ENCODE measurements around the gene KDM4D. TPM values are rescaled to one million over a fixed set of nuclear protein-coding genes. Genes with fewer than 3 reads are reported as not detected.
"Not testable (repeated sequence)": the region's sequence is repeated elsewhere in the genome, so short reads cannot be mapped to it uniquely, and the experiment has no call there.

KDM4D gene
- total RNA-seq, 6 experiments from 2014 or later: 0.33 to 1.1 (median 0.64) TPM

DNA sequence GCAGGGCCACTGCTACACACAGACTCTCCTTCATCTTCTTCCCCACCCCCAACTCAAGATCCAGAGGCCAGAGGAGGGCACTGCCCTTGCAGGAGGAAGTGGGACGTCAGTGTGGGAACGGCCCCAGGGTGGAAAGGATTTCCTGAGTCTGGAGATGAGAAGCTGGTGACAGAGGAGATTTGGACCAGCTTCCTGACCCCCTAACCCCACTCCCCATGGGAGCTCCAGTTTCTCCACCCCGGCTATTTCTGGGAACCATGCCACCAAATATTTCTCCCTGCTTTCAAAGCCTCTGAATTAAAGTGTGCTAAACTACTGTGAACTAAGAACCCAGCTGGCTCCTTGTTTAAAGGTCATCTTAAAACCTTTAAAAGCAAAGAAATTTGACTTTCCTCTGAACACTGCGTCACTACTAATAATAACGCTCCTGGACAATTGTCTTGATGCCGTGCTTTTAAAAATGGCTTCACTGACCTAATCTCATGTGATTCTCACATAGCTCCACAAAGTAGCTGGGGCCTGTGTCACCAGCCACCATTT lies 46.7 kb upstream of the KDM4D start:
- Mint-ChIP-seq H3K36me3 (ENCODE audit: low read depth) (0 out of 2 replicates have a peak, but pooled peaks cover 5% of the 10 kb centered on the region), H3K27me3 (ENCODE audit: insufficient read depth) (peaks cover 1% of the 10 kb centered on the region; the same call in 1 of the 2 replicates), H3K4me1 (ENCODE audit: low read depth) (peaks cover 70% of the 10 kb centered on the region), H3K4me3 (peak overlapping the region; percentile 51), H3K9me3 (no peaks in the 10 kb centered on the region), H3K27ac (peak overlapping the region; percentile 93)
- DNase-seq: peak; percentile 89
- no peak; the same call in 1 of the 2 replicates for TF ChIP-seq CTCF (IDR thresholded peaks at IDR 0.05)

DNA sequence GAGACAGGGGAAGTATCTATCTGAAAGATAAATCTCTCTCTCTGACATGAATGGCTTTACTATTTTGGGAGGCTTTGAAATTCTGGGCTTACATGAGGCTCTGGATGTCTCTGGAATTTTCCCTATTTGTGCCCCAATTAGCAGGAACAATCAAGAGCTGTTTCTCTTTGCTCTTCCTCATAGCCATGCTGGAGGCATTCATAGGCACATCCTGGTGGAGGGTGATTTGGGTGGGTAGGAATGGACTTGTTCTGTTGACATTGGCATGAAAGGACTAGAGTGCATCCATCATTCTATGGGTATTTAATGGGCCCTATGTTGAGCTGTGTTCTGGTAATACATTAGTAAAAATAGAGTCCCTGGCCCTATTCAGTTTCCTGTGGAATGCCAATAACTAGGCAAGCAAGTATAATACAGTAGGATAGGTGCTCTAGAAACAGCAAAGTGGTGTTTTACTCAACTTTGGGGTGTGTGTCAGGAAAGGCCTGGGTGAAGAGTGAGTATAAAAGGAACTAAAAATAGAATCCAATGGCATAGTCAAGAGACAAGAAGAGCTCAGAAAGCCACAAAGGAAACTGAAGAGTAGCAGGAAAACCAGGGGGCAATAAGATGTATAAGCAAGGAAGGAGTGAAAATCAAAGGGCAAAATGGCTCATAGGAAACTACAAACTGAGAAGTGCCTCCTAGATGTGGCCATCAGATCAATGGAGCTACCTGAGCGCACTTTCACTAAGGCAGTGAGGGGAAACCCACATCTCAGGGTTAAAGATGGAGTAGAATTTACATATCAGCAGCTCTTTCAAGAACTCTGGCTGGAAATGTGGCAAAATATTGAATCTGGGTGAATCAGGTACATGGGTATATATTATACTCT lies 45.2 kb upstream of the KDM4D start:
- Mint-ChIP-seq H3K27me3 (ENCODE audit: insufficient read depth) (peaks cover 1% of the 10 kb centered on the region; the same call in 1 of the 2 replicates), H3K9me3 (no peaks in the 10 kb centered on the region), H3K36me3 (ENCODE audit: low read depth) (0 out of 2 replicates have a peak, but pooled peaks cover 5% of the 10 kb centered on the region), H3K4me3 (peak overlapping the region; percentile 2; the same call in 1 of the 2 replicates), H3K4me1 (ENCODE audit: low read depth) (peaks cover 85% of the 10 kb centered on the region), H3K27ac (peak overlapping the region; percentile 93)
- no peak for DNase-seq
- TF ChIP-seq CTCF (IDR thresholded peaks at IDR 0.05): no peak

GRCh38 chr11:94932072-94932471 lies 41.4 kb upstream of the KDM4D start:
- not testable (repeated sequence) for H3K4me3 Mint-ChIP-seq; DNase-seq; H3K9me3 Mint-ChIP-seq; H3K27me3 Mint-ChIP-seq (ENCODE audit: insufficient read depth); H3K36me3 Mint-ChIP-seq (ENCODE audit: low read depth)
- peak overlapping the region; percentile 98 for H3K27ac Mint-ChIP-seq
- peaks cover 87% of the 10 kb centered on the region for H3K4me1 Mint-ChIP-seq (ENCODE audit: low read depth)

GRCh38 chr11:94932503-94932902 lies 41.0 kb upstream of the KDM4D start:
- H3K4me3 Mint-ChIP-seq: 0 out of 2 replicates have a peak overlapping the region, but pooled peaks have one; percentile 12
- DNase-seq: no peak
- H3K4me1 Mint-ChIP-seq (ENCODE audit: low read depth): peaks cover 87% of the 10 kb centered on the region
- no peak for TF ChIP-seq CTCF (IDR thresholded peaks at IDR 0.05)
- H3K9me3 Mint-ChIP-seq: no peaks in the 10 kb centered on the region
- peak overlapping the region; percentile 98 for H3K27ac Mint-ChIP-seq
- no peaks in the 10 kb centered on the region; the same call in none of the 2 replicates for H3K27me3 Mint-ChIP-seq (ENCODE audit: insufficient read depth)
- no peaks in the 10 kb centered on the region for H3K36me3 Mint-ChIP-seq (ENCODE audit: low read depth)

DNA sequence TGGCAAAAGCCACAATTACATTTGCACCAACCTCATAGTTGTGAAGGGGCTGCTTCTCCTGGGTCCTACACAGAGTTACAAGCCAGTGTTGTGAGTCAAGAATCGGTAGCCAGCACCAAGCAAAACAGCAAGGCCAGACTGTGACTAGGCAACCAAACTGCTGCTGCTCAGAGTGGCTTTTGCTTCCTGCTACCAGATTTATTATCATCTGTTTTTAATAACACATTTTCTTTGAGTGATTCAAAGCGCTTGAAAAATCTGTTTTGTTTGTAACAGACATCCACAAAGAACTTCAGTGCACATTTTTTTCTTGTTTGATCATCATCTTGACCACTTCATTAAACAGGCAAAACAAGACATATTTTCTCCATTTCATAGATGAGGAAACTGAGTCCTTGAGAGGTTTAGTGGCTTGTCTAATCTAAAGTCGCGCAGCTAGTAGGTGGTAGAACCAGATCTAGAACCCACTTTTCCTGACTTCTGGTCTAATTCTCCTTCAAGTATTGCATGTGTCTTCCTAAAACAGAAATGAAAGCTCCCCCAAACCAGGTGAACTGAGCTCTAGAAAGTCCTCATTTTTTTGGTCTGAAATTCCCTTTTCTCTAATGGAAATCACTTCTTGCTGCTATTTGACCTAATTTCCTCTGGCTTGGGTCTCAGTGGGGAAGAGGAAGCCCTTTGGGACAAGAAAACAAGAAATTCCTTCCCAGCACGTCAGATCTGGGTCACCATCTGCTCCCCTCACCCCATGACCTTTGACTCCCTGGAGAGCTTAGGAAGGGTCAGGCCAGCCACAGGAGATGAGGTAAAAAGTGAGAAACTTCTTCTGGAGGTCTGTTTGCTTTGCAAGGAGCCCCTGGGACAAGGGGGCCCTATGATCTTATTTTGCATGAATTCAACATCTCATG lies 40.0 kb upstream of the KDM4D start:
- TF ChIP-seq CTCF (IDR thresholded peaks at IDR 0.05): no peak
- H3K27ac Mint-ChIP-seq: peak overlapping the region; percentile 98
- H3K4me1 Mint-ChIP-seq (ENCODE audit: low read depth): peaks cover 87% of the 10 kb centered on the region
- peak; percentile 99 for DNase-seq
- no peaks in the 10 kb centered on the region; the same call in none of the 2 replicates for H3K27me3 Mint-ChIP-seq (ENCODE audit: insufficient read depth)
- peak overlapping the region; percentile 76 for H3K4me3 Mint-ChIP-seq
- no peaks in the 10 kb centered on the region for H3K36me3 Mint-ChIP-seq (ENCODE audit: low read depth)
- no peaks in the 10 kb centered on the region for H3K9me3 Mint-ChIP-seq

Measured in HFFc6 (cell line).